GM04504 (cell line): Measurements from ENCODE around the gene MC1R.
"Not testable (repeated sequence)": the region's sequence is repeated elsewhere in the genome, so short reads cannot be mapped to it uniquely, and the experiment has no call there.

Experiments
- DNase-seq: peaks from one replicate; pipeline ENCODE4 v3.0.0-alpha.2; 2012; ENCODE audit warnings: low read depth

Gene MC1R

DNA sequence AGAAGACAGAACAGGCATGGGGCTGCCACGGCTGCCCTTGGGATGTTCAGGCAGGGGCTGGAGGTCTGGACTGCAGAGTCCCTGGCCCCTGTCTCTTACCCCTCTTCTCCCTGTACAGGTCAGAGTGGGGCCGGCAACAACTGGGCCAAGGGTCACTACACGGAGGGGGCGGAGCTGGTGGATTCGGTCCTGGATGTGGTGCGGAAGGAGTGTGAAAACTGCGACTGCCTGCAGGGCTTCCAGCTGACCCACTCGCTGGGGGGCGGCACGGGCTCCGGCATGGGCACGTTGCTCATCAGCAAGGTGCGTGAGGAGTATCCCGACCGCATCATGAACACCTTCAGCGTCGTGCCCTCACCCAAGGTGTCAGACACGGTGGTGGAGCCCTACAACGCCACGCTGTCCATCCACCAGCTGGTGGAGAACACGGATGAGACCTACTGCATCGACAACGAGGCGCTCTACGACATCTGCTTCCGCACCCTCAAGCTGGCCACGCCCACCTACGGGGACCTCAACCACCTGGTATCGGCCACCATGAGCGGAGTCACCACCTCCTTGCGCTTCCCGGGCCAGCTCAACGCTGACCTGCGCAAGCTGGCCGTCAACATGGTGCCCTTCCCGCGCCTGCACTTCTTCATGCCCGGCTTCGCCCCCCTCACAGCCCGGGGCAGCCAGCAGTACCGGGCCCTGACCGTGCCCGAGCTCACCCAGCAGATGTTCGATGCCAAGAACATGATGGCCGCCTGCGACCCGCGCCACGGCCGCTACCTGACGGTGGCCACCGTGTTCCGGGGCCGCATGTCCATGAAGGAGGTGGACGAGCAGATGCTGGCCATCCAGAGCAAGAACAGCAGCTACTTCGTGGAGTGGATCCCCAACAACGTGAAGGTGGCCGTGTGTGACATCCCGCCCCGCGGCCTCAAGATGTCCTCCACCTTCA lies 16.2 kb downstream of the MC1R start:
- no peak for DNase-seq

DNA sequence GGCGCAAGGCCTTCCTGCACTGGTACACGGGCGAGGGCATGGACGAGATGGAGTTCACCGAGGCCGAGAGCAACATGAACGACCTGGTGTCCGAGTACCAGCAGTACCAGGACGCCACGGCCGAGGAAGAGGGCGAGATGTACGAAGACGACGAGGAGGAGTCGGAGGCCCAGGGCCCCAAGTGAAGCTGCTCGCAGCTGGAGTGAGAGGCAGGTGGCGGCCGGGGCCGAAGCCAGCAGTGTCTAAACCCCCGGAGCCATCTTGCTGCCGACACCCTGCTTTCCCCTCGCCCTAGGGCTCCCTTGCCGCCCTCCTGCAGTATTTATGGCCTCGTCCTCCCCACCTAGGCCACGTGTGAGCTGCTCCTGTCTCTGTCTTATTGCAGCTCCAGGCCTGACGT lies 17.0 kb downstream of the MC1R start:
- not testable (repeated sequence) for DNase-seq

DNA sequence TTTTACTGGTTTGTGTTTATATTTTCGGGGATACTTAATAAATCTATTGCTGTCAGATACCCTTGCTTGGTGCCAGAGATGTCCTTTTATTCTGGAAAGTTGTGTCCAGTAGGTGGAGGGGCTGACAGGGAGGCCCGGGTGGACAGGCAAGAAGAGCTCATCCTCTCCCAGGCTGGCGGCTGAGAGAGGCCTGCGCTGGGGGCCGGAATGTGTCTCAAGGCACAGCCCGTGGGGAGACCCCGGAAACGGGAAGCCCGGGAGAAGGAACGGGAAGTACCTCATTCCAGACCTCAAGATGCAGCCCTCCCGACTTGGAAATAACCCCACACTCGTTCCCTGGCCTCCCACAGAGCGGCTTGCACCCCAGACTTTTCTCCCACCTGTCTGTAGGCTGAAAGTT lies 17.4 kb downstream of the MC1R start:
- DNase-seq, result no peak

DNA sequence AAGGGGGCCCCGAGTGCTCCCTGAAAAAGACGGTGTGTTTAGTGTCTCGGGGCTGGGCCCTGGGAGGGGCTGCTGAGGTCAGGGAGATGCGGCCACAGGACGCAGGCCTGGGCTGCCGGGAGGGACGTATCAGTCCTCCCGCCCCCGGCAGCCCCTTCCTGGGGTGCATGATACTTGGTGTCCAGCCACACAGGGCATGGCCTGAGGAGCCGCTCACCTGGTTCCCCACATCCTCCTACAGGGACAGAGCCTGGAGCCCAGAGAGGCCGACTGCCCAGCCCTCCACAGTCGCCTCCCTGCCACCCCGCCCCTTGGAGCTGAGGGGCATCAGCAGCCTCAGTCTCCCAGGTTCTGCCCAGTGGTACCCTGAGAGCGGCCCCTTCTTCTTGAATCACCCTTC lies 17.8 kb downstream of the MC1R start:
- no peak for DNase-seq

DNA sequence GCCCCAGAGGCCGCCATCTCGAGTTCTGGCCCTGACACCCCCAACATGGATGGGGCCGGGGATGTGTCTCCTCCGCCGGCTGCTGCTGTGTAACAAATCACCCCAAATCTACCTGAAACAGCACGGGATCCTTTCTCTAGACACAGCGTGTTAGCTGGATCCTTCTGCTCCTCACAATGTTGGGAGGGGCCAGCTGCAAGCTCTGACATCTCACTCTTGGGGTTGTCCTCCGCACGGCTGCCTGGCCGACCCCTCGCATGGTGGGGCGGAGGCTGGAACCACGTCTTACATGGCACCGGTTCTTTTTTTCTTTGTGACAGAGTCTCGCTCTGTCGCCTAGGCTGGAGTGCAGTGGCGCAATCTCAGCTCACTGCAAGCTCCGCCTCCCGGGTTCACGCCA lies 18.3 kb downstream of the MC1R start:
- no peak for DNase-seq

DNA sequence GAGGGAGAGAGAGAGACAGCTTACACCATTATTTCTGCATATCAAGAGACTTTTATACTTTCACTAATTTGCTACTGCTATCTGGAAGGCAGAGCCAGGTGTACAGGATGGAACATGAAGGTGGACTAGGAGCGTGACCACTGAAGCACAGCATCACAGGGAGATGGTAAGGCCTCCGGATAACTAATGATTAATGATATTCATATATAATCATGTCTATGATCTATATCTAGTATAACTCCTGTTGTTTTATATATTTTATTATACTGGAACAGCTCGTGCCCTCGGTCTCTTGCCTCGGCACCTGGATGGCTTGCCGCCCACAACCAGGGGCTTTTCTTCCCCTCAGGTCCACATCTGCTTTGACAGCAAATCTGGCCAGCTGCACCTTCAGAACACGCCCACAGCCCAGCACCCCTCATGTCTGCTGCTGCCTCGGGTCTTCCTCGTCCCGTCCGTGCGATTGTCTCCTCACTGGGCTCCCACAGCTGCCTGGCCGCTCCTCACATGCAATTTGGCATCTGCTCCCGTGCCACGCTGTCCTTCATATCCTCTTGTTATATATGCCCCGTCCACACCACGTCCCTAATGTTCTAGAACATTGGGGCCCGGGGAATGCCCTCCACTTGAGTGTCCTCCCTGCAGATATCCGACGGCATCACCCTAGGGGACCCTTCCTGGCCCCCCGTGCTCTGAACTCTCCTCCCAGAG lies 19.7 kb downstream of the MC1R start:
- DNase-seq, result no peak

DNA sequence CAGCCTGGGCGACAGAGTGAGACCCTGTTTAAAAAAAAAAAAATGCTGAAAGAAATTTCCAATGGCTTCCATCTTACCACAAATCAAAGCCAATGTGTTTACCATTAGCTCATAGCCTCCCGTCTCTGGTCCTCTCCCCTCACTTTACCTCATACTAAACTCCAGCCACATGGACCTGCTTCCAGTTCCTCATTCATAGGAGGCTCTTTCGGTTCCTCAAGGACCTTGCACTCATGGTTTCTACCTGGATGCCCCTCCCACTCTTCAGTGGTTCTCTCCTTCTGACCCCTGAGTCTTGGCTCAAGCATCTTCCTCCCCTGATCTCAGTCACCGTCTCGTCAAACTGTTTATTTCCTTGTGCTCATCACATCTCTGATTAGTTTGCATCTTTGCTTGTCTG lies 26.1 kb downstream of the MC1R start:
- no peak for DNase-seq

DNA sequence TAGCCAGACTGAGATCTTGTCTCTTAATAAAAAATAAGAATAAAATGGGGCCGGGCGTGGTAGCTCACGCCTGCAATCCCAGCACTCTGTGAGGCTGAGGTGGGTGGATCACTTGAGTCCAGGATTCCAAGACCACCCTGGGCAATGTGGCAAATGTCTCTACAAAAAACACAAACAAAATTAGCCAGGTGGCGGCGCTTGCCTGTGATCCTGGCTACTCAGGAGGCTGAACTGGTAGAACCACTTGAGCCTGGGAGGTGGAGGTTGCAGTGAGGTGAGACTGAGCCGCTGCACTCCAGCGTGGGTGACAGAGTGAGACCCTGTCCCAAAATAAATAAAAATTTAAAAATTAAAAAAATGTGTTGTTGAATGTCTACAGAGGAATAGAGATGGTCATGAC lies 27.0 kb downstream of the MC1R start:
- DNase-seq, result no peak

DNA sequence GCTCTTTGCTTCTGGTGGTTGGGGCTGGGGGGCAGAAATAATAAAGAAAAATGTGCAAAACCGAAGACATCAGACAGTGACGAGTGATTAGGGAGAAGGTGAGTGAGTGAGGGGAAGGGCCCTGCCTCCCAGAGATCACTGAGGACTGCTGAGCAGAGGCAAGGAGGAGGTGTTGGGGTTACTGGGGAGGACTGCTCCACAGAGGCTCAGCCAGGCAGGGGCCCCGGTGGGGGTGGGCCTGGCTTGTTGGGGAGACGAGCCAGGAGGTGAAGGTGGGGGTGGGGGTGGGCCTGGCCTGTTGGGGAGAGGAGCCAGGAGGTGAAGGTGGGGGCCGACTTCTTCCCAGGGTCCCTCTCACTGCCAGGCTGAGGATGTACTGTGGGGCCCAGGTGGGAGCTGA lies 27.9 kb downstream of the MC1R start:
- DNase-seq, result no peak

DNA sequence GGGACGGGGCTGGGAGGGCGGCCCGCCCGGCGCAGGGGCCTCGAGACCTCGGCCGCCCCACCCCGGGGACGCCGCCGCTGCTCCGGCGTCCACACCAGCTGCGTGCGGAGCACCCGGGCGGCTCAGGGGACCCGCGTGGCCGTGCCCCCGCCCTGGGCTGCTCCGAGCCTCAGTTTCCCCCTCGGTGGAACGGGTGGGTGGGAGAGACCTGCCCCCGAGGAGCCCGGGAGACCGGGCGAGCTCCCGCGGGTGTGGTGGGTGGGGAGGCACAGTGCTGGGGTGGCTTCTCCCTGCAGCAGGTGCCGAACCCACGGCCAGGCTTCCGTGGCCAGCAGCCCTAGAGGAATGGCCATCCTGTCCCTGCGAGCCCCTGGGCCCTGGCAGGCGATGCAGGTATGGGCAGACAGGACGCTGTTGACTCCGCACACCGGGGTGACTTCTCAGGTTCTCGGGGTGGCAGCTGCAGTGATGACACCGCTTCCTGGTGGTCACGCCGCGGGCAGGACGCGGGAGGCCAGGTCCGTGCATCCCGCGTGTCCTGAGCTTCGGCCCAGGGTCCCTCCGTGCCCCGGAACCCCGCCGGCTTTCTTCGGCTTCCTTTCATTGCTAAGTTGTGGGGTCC lies 30.6 kb downstream of the MC1R start:
- no peak for DNase-seq

DNA sequence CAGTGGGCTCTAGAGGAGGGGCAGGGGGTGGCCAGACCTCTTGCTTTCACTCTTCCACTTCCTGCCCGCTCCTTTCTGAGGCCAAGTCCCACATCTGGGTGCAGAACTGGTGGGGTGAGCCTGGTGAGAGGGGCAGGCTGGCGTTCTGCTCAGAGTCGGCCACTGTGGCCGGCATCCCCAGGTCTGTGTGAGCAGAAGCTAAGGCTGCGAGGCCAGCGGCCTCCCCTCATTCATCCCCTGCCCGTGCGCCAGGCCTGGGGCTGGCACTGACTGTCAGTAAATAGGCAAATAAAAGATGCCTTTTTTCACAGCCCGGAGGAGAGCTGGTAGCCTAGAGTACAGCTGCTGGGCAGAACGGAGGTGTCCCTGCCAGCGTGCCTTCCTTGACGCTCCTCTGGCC lies 31.1 kb downstream of the MC1R start:
- DNase-seq, result no peak

DNA sequence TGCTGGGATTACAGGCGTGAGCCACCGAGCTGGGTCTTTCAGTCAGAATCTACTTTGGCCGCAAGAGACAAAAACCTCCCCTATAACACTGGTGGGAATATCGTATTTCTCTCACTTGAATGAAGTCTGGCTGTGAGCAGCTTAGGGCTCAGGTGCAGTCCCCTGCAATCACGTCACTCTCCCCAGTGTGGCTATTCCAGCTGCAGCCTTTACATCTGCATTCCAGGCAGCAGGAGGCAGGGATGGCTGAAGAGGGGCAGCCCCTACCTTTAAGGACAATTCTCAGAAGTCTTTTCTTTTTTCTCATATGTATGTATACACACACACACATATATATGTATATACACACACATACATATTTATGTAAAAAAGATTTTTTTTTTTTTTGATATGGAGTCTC lies 32.8 kb downstream of the MC1R start:
- DNase-seq, result no peak

DNA sequence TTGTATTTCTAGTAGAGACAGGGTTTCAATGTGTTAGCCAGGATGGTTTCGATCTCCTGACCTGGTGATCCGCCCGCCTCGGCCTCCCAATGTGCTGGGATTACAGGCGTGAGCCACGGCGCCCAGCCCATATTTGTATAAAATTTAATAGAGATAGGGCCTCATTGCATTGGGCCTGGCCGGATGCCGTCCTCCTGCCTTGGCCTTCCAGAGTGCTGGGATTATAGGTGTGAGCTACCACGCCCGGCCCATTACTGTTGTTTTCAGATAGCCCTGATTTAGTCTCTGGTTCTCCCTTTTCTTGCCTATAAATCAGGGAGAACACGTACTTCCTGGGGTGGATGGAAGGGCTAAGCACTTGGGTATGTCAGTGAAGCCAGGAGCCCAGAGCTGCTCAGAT lies 33.4 kb downstream of the MC1R start:
- no peak for DNase-seq

DNA sequence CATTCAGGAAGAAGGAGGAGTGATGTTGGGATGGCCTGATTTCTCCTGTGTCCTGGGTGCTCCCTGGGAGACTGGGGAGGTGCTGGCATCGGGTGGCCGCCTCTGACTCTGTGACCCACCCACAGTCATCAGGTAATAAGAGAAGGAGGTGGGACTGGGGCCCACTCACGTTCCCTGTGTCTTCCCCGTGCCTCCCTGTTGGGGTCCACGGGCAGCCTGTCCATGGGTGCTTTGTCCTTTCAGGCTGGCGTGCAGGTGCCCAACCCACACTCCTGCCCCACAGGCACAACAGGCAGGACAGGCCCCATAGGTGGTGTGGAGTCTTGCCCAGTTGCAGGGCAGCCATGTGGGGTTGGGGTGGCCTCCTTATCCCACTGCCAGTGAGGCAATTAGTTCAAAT lies 33.9 kb downstream of the MC1R start:
- DNase-seq, result no peak

DNA sequence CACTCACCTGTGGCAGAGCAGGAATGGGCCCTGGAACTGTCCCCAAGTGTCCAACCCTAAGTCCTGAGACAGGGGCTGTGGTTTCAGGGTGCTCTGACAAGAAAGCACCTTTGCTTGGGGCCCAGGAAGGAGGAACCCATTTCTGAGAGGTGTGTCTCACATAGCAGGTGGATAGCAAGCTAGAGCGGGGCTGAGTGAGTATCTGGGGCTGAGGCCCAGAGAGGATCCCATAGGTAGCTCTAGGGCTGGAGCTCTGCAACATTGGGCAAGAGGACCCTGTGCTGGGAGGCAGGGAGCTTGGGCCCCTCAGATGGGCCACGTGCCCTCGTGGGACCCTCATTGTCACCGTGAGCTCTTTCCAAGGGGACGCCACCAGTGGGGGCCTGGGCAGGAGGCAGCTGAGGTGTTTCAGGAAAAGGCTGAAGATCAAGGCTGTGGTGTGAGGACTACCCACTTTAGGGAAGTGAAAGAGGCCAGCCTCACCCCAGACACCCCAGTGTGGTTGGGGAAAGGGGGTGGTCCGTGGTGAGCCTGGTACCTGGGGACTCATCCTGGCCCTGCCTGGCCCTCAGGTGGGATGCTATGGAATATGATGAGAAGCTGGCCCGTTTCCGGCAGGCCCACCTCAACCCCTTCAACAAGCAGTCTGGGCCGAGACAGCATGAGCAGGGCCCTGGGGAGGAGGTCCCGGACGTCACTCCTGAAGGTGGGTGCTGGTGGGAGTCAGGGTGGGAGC lies 35.2 kb downstream of the MC1R start:
- no peak for DNase-seq

DNA sequence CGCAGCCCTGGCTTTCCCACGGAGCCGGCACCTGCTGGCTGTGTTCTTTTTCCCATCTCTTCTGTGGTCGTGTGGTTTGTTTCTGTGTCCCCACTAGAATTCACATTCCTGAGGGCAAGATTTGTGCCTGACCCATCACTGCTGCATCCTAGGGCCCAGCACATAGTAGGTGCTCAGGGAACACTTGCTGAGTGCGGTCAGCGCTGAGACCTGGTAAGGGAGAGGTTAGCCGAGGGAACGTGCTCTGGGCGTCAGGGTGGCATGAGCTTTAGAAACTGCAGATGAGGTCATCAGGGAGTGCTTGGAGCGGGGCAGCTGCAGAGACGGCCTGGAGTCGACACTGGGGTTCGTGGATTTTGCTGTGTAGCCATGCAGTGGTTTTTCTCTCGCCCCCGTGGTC lies 35.8 kb downstream of the MC1R start:
- no peak for DNase-seq

DNA sequence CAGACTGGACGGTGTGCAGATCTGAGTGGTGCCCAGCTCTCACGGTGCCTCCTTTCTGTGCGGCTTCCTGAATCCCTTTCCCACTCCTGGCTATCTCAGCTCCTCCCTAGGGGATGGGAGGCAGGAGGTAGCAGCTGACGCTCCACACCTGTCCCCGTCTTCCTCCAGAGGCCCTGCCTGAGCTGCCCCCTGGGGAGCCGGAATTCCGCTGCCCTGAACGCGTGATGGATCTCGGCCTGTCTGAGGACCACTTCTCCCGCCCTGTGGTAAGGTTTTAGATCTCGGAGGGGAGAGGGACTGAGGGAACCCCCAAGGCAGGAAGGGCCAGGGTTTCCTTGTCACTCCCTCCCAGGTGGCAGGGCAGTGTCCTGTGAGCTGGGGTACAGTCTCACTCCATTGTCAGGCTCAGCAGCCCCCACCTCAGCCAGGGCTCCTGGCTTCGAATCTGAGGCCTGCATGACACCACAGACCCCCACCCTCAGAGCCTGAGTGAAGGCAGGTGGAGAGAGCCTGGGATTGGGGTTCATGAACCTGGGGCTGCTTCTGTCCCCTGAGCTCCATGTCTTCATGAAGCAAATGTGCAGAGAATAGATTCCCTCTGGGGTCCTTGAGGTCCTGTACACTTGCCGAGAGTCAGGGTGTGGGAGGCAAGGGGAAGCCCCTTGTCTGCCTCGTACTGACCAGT lies 36.5 kb downstream of the MC1R start:
- no peak for DNase-seq

DNA sequence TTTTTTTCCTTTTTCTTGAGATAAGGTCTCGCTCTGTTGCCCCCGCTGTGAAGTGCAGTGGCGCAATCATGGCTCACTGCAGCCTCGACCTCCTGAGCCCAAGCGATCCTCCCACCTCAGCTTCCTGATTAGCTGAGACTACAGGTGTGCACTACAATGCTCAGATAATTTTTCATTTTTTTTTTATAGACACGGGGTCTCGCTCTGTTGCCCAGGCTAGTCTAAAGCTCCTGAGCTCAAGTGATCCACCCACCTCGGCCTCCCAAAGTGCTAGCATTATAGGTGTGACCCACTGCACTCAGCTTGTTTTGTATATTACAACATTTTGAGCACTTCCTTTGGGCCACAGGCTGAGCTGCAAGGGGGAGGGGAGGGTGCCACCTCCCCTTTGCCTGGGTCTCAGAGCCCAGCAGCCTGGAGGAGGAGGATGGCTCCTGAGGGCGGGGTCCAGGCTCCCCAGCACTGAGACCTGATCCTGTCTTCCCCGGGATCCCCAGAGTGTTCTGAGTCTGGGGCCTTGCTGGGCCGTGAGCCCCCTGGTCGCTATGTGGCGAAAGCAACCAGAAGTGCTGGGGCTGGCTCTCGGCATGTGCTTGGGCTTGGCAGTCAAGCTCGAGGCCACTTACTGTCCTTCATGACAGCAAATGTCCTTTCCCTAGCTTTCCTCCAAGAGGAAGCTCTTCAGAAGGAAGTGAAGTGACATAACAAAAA lies 38.0 kb downstream of the MC1R start:
- no peak for DNase-seq

DNA sequence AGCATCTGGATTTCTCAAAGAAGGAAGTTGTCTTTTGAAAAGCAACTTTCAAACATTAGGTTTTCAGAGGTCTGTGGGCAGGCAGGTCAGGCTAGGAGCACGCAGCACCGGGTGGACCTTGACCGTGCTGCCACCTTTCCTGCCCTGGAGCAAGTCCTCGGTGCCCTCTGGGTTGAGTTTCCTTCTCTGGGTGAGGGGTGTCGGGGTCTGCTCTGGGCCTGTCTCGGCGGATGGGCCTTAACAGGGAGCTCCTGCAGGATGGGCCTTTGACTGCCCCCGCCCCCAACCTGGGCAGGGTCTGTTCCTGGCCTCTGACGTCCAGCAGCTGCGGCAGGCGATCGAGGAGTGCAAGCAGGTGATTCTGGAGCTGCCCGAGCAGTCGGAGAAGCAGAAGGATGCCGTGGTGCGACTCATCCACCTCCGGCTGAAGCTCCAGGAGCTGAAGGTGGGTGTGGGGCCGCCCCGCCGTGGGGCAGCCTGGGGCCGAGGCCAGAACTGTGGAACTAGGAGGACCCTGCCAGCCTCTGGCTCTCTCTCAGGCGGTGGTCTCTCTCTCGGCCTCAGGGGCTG lies 38.6 kb downstream of the MC1R start:
- no peak for DNase-seq

DNA sequence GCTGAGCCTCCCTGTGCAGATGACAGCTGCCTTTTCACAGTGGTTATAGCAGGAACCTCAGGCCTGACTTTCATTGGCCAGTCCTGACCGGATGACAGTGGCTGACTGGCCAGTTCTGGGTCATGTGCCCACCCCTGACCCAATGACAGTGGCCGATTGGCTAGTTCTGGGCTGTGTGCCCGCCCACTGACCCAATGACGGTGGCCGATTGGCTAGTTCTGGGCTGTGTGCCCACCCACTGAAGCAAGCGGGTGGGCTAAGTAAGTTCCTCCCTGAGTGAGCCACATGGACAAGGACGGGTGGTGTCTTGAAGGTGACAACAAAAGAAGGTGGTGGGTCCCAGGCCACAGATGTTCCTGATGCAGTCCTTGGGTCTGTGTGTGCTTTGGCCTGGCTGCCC lies 39.4 kb downstream of the MC1R start:
- no peak for DNase-seq

DNA sequence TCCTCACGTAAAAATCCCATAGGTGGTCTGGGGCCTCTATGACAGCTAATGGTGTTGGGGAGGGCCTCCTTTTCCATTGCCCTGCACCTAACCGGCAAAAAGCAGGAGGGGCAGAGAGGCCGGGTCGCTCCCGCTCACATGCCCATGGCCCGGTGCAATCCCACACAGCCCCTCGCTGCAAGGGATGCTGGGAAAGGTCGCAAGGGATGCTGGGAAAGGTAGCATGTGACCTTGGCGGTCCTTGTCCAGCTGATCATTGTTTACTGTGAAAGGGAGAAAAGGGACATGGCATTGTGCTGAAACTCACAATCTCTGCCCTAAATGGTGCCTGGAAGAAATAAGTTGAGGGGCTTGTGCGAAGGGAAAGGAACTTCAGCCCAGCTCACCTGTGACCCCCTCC lies 39.9 kb downstream of the MC1R start:
- DNase-seq, result no peak
